ENCODE results near the gene NKIRAS1.

NKIRAS1 gene

GRCh38 chr3:23867838-23868237 is 49.0 kb downstream of the NKIRAS1 start:
- no peak for DNase-seq (ENCODE audit: extremely low spot score)
- TF ChIP-seq LEF1 (IDR thresholded peaks at IDR 0.05; ENCODE audit: borderline replicate concordance) (no peak), CTBP1 (IDR thresholded peaks at IDR 0.05; ENCODE audit: borderline replicate concordance) (no peak), ARNT (IDR thresholded peaks at IDR 0.05) (no peak), FOXM1 (IDR thresholded peaks at IDR 0.05; ENCODE audit: borderline replicate concordance) (no peak), FOXK2 (IDR thresholded peaks at IDR 0.05) (no peak), L3MBTL2 (conservative IDR thresholded peaks at IDR 0.05) (no peak), ZNF384 (IDR thresholded peaks at IDR 0.05) (no peak), PKNOX1 (IDR thresholded peaks at IDR 0.05) (no peak), FOXA1 (IDR thresholded peaks at IDR 0.05) (no peak), BHLHE40 (IDR thresholded peaks at IDR 0.05; ENCODE audit: borderline replicate concordance) (no peak), SUZ12 (IDR thresholded peaks at IDR 0.05) (no peak), NFRKB (IDR thresholded peaks at IDR 0.05) (no peak), TARDBP (IDR thresholded peaks at IDR 0.05) (no peak), HDGF (IDR thresholded peaks at IDR 0.05; ENCODE audit: borderline replicate concordance) (no peak), SP1 (IDR thresholded peaks at IDR 0.05) (no peak), ELF4 (IDR thresholded peaks at IDR 0.05) (no peak)
- POLR2A ChIA-PET: no interaction called here
- CTCF ChIA-PET: interaction anchor here (0.6 kb wide), 1 partner anchor 531 kb away, joined by 7 read pairs; no protein-coding TSS in a partner anchor

- TF ChIP-seq TARDBP (IDR thresholded peaks at IDR 0.05): no peak
- TF ChIP-seq ARNT (IDR thresholded peaks at IDR 0.05): no peak
- no peak for TF ChIP-seq FOXK2 (IDR thresholded peaks at IDR 0.05)
- TF ChIP-seq SP1 (IDR thresholded peaks at IDR 0.05): no peak
- no peak for TF ChIP-seq HDGF (IDR thresholded peaks at IDR 0.05; ENCODE audit: borderline replicate concordance)
- no peak for TF ChIP-seq NFRKB (IDR thresholded peaks at IDR 0.05)
- no peak for TF ChIP-seq SUZ12 (IDR thresholded peaks at IDR 0.05)
- no peak for TF ChIP-seq PKNOX1 (IDR thresholded peaks at IDR 0.05)
- no peak for TF ChIP-seq FOXM1 (IDR thresholded peaks at IDR 0.05; ENCODE audit: borderline replicate concordance)
- TF ChIP-seq ELF4 (IDR thresholded peaks at IDR 0.05): no peak
- DNase-seq (ENCODE audit: extremely low spot score): no peak
- POLR2A ChIA-PET: interaction anchor here (2.4 kb wide), 1 partner anchor 50 kb away, joined by 13 read pairs; the partner anchor contains the start of genes NKIRAS1 and RPL15
- CTCF ChIA-PET: no interaction called here
Observed at GRCh38 chr3:23867400-23867799, 49.4 kb downstream of the NKIRAS1 start.

GRCh38 chr3:23865595-23866396 is 51.0 kb downstream of the NKIRAS1 start:
- ChIA-PET CTCF (interaction anchor here (0.7 to 2.3 kb wide), 3 partner anchors 10 to 32 kb away, joined by 3 to 8 read pairs (median 3); no protein-coding TSS in a partner anchor), POLR2A (interaction anchor here (2.4 kb wide), 1 partner anchor 51 kb away, joined by 13 read pairs; the partner anchor contains the start of genes NKIRAS1 and RPL15)
- DNase-seq (ENCODE audit: extremely low spot score): no peak
- no peak for TF ChIP-seq BHLHE40 (IDR thresholded peaks at IDR 0.05; ENCODE audit: borderline replicate concordance)
- TF ChIP-seq PKNOX1 (IDR thresholded peaks at IDR 0.05): no peak
- TF ChIP-seq ZNF384 (IDR thresholded peaks at IDR 0.05): no peak
- no peak for TF ChIP-seq L3MBTL2 (conservative IDR thresholded peaks at IDR 0.05)
- TF ChIP-seq FOXK2 (IDR thresholded peaks at IDR 0.05): no peak
- no peak for TF ChIP-seq SUZ12 (IDR thresholded peaks at IDR 0.05)
- no peak for TF ChIP-seq NFRKB (IDR thresholded peaks at IDR 0.05)
- no peak for TF ChIP-seq TARDBP (IDR thresholded peaks at IDR 0.05)

- no peak for DNase-seq (ENCODE audit: extremely low spot score)
- ChIA-PET CTCF (interaction anchor here (1.0 to 2.3 kb wide), 2 partner anchors 13 to 24 kb away, joined by 3 to 8 read pairs; no protein-coding TSS in a partner anchor), POLR2A (interaction anchor here (2.4 kb wide), 1 partner anchor 52 kb away, joined by 13 read pairs; the partner anchor contains the start of genes NKIRAS1 and RPL15)
- TF ChIP-seq SP1 (IDR thresholded peaks at IDR 0.05): no peak
Observed at GRCh38 chr3:23864931-23865330, 51.9 kb downstream of the NKIRAS1 start.

- DNase-seq (ENCODE audit: extremely low spot score): no peak
- POLR2A ChIA-PET: no interaction called here
- TF ChIP-seq BHLHE40 (IDR thresholded peaks at IDR 0.05; ENCODE audit: borderline replicate concordance) (no peak), ARNT (IDR thresholded peaks at IDR 0.05) (no peak), ELF4 (IDR thresholded peaks at IDR 0.05) (no peak), PKNOX1 (IDR thresholded peaks at IDR 0.05) (no peak), L3MBTL2 (conservative IDR thresholded peaks at IDR 0.05) (no peak), CTBP1 (IDR thresholded peaks at IDR 0.05; ENCODE audit: borderline replicate concordance) (no peak)
- CTCF ChIA-PET: no interaction called here
Observed at GRCh38 chr3:23863060-23863459, 53.7 kb downstream of the NKIRAS1 start.

GRCh38 chr3:23861689-23862088 is 55.1 kb downstream of the NKIRAS1 start:
- POLR2A ChIA-PET: no interaction called here
- TF ChIP-seq TARDBP (IDR thresholded peaks at IDR 0.05): no peak
- no peak for TF ChIP-seq ELF4 (IDR thresholded peaks at IDR 0.05)
- no peak for TF ChIP-seq BHLHE40 (IDR thresholded peaks at IDR 0.05; ENCODE audit: borderline replicate concordance)
- TF ChIP-seq HDGF (IDR thresholded peaks at IDR 0.05; ENCODE audit: borderline replicate concordance): no peak
- no peak for TF ChIP-seq PKNOX1 (IDR thresholded peaks at IDR 0.05)
- no peak for TF ChIP-seq NFRKB (IDR thresholded peaks at IDR 0.05)
- TF ChIP-seq ARNT (IDR thresholded peaks at IDR 0.05): no peak
- TF ChIP-seq CTBP1 (IDR thresholded peaks at IDR 0.05; ENCODE audit: borderline replicate concordance): no peak
- DNase-seq (ENCODE audit: extremely low spot score): no peak
- CTCF ChIA-PET: no interaction called here

Measured in HEK293T (cell line).